GM18502 (cell line): ENCODE results near the gene HIVEP1.

Experiments
- ATAC-seq: cut with Tn5 transposase; IDR thresholded peaks from one replicate; pipeline ENCODE4 v1.9.1; 2021; ENCODE audit warnings: mild to moderate bottlenecking; ENCODE audit not compliant: unreplicated experiment, poor library complexity

The HIVEP1 gene

GRCh38 chr6:12110523-12111362 lies 98.6 kb downstream of the HIVEP1 start:
- no peak for ATAC-seq

DNA sequence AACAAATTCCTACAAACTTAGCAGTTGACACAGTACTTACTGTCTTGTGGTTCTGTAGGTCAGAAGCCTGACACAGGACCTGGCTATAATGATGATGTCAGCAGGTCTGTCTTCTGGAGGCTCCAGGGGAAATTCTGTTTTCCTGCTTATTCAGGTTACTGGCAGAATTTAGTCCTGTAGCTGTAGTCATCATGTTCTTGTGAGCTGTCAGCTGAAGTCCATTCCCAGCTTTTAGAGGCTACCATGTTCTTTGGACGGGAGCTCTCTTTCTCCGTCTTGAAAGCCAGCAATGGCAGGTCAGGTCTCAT lies 99.2 kb downstream of the HIVEP1 start:
- no peak for ATAC-seq

DNA sequence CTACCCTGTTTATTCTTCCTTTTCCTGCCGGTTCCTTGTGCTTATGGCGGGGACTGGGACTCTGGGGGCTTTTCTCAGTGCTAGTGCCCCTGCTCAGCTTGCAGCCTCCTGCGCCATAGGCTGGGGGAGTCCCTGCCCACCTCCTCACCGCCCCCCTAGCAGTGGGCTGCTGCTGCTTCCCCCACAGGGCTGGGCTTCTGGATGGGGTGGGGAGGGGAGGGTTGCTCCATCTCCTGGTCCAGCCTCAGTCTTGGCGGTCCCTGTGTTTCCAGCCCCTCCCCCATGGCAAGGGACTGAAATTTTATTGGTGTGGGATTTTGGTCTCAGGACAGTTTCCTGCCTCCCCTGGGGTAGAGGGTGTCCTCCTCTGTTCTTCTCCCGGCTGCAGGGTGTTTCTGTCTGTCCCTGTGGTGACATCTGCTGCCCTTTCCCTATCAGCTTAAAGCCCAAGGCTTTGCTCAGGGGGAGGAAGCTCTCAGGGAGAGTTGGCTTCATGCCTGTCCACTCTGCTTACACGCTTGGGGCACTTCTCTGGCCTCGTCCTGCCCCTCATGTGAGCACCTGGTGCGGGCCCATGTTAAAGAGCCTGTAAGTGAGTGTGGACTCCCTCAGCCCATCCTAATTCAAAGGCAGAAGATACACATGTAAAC lies 100.6 kb downstream of the HIVEP1 start:
- ATAC-seq, result no peak

DNA sequence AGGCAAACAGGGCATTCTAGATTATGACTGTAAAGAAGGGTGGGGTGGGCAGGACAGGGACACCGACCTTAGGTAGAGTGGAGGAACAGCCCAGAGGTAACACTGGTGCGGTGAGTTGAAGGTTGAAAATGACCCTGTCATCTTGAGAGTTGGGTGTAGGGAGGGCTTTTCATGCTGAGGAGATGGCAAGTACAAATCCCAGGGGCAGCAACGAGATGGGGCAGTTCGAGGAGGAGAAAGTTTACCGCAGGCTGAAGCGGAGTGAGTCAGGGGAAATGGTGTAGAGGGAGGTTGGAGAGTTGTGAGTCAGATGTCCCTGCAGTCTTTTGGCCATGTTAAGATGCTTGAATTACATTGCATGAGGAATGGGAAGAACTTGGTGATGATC lies 101.1 kb downstream of the HIVEP1 start:
- peak; percentile 39 for ATAC-seq

- ATAC-seq, result no peak
Measured at GRCh38 chr6:12114055-12114503, 102.0 kb downstream of the HIVEP1 start.

GRCh38 chr6:12115001-12115400 lies 102.9 kb downstream of the HIVEP1 start:
- no peak for ATAC-seq

DNA sequence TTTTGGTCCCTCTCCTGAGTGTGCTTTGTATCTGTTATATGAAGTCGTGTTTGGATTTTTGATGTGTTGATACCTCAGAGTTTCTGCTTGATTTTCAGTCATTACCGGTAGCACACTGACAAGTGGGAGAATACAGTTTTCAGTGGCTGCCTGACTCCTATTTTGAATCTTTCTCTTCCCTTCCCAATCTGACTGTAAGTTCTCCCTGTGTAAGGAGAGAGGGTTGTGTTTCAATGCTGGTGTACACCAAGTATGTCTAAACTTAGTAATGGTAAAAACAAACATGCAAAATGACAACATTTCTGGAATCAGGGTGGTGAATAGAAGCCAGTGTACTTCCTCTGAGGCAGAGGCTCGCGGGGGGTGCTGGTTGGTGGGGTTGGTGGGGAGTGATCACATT lies 103.4 kb downstream of the HIVEP1 start:
- no peak for ATAC-seq

DNA sequence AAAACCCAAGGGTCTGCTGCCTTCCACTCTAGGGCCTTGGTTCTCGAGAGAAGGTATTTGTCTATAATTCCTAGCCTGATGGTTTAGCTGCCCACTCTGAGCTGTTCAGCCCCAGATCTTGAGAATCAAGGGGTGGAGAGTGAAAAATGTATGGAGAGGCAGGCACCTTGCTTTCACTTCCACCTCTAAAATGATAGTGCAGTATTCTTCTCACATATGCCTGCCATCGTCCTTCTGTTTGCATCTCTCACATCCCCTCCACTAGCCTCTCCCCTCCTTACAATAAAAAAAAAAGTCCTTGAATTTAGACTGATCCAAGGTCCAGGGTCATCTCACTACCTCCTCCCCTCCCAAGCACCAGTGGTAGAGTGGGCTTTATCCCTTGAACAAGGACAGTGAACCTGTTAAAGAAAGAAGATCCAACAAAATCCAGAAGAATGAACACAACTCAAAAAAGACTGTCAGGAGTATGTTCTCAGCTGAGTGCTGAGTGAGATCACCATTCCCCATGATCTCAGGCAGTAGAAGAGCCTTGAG lies 104.2 kb downstream of the HIVEP1 start:
- ATAC-seq, result no peak

DNA sequence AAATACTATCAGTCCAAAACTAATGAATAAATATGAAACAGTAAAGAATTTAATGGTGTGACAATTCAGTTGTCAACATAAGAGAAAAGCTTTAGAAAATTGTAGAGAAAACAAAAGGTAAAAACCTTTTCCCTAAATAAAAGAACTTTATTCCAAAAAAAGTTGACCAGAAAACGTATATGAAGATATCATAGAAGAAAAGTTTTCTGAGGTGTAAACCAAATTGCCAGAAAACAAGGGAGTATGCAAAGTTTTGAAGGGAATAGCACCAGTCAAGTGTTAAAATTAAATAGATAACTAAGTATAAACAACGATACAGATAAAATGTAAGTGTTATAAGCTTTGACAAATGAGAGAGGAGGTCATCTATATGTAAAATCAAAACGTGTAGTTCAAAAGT lies 104.9 kb downstream of the HIVEP1 start:
- no peak for ATAC-seq

DNA sequence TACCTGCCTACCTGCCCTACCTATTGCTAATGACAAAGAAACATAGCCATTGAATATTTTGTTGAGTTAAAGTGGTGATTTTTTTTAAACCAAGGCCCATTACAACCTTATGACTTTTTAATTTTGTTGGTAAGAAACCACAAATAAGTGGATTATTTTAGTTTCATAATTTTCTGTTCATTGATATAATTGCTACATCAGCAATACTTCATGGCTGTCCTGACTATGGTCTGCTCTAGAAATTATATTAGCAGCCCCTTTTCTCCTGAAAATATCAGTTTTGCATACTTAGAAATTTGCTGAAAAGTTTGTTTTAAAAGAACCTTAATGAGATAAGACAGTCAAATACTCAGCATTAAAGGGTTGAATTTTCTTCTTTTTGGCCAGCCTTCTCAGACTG lies 106.5 kb downstream of the HIVEP1 start:
- ATAC-seq, result no peak

DNA sequence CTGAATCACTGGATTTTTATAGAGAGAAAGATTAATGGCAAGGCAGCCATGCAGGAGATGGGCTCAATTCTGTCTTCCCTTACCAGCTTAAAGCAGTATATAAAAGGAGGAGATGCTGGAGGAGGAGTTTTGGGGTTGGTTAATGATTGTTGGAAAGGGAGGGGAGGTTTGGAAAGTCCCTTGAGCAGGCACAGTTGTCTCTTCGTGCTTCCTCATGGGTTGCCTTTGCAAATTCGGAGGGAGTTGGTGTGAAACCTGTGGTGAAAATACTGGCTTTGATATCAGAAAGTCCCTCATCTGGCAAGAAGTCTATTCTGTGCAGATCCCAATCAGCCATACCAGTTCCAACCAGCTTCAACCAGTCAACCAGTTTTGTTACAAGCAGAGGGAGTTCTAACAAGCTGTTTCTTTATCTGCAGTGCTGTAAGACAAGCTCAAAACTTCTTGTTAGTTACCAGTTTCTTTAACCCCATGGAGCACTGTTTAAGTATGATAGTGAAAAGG lies 107.0 kb downstream of the HIVEP1 start:
- ATAC-seq, result peak; percentile 73

DNA sequence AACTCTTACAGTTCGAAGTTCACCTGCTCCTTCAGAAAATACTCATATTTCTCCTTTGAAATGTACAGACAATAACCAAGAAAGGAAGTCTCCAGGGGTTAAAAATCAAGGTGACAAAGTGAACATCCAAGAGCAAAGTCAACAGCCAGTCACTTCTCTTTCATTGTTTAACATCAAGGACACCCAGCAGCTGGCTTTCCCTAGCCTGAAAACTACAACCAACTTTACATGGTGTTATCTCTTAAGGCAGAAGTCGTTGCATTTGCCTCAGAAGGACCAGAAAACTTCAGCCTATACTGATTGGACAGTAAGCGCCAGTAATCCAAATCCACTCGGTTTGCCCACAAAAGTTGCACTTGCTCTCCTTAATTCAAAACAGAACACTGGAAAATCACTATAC lies 113.3 kb downstream of the HIVEP1 start:
- ATAC-seq, result no peak

DNA sequence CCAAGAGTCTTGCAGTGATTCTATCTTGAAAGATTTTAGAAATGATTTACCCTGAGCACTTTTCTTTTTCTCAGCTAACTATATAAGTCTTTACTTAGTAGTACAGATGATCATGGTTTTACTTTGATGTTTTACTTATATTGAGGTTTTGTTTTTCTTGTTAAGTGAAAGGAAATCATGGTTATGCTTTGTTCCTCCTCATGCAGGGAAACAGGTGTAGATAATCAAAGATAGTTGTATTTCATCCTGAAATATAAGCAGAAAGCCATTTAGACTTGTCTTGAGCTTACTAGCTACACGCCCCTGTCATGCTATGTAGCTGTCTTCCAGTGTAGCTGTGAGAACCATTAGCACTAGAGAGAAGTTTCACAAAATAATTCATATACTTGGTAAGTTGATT lies 113.9 kb downstream of the HIVEP1 start:
- ATAC-seq, result no peak

DNA sequence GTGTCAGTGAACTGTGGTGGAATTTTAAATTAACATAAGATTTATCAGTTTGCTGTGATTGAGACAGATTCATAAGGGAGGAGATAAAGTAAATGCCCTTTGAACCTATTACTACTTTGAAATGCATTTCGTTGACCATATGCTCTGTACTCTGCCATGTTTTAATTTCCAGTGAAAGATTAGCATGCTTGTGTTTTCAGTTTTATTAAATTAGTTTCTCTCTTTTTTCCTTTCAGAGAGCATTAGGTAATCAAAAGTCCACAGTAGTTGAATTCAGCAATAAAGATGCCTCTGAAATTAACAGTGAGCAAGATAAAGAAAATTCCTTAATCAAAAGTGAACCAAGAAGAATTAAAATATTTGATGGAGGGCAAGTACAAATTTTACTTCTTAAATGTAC lies 117.4 kb downstream of the HIVEP1 start:
- ATAC-seq, result no peak

- ATAC-seq, result no peak
Measured at GRCh38 chr6:12132351-12133222, 120.5 kb downstream of the HIVEP1 start.

GRCh38 chr6:12134581-12134980 lies 122.5 kb downstream of the HIVEP1 start:
- no peak for ATAC-seq

DNA sequence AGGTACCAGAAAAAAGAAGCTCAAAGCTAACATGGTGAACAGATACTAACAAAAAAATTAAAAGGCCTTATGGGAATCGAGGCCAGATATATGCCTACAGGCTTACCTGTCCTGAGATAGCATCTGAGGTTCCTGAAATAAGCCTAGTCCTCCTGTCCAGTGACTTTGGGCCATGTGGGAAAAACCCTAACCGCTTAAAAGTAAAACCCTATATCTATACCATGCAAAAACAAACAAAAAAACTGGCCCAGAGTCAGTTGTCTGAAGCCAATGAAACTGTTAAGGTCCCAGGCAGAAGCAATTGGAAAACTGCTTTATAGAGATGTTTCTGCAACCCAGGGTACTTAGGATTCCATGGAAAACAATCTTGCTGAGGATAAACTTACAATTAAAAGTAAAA lies 122.9 kb downstream of the HIVEP1 start:
- ATAC-seq, result no peak

GRCh38 chr6:12136905-12137304 lies 124.8 kb downstream of the HIVEP1 start:
- ATAC-seq, result no peak

- no peak for ATAC-seq
Measured at GRCh38 chr6:12137480-12137879, 125.4 kb downstream of the HIVEP1 start.

DNA sequence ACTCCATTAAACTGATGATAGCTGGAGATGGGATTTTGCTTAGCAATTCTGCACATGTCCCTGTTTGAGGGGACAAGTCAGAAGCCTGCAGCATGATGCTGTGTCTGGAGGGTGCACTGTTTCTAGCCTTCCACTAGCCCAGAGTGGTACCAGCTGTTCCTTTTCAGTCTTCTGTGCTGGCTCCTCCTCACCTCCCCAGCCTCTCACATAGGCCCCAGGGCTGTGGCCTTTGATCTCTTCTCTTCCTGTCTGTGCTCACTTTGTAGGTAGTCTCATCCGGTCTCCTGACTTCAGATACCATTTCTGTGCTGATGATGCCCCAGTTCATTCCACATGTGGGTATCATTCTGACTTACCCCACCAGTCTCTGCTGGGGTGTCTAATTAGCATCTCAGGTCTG lies 126.3 kb downstream of the HIVEP1 start:
- no peak for ATAC-seq

- no peak for ATAC-seq
Measured at GRCh38 chr6:12138936-12139335, 126.8 kb downstream of the HIVEP1 start.
